HG03103 (cell line): Measurements from ENCODE around the gene DPY19L1.
"Not testable (repeated sequence)": the region's sequence is repeated elsewhere in the genome, so short reads cannot be mapped to it uniquely, and the experiment has no call there.

Source experiments
- ATAC-seq: cut with Tn5 transposase; IDR thresholded peaks from one replicate; pipeline ENCODE4 v1.9.1; 2021; ENCODE audit warnings: low read depth; ENCODE audit not compliant: unreplicated experiment

DPY19L1 gene

DNA sequence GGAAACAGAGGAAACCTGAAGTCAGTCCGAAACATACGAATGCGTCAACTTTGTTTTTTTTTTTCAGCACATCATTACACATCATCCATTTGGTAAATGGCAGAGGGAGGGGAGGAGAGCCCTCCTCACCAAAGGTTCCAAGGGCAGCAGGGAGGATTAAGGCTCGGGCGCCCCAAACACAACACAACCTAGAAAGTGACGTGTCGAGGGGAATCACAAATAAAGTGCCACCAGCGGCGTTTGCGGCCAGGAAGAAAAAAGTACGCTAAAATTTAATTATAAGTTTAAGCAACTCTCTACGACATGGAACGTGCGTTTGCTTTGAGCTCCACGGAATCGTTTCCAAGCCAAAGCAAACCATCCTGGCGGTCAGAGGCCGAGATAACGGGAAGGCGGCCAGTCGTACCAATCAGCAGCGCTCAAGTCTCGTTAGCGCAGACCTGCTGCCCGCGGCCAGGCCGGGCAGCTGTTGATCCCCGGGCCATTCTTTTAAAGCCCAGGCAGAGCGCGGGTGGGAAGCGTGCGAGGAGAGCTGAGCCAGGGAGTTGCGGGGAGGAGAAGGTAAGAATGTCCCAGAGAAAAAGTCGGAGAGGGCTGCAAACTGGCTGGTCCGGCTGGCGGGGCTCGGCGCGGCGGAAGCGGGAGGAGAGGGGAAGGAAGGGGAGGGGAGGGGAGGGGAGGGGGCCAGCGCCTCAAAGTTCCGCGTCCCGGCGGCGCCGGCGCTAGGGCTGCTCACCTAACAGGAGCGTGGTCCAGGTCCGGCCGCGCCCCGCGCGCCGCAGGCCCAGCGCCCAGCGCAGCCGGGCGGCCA, 719 bp downstream of the DPY19L1 start:
- peak; percentile 6 for ATAC-seq

DNA sequence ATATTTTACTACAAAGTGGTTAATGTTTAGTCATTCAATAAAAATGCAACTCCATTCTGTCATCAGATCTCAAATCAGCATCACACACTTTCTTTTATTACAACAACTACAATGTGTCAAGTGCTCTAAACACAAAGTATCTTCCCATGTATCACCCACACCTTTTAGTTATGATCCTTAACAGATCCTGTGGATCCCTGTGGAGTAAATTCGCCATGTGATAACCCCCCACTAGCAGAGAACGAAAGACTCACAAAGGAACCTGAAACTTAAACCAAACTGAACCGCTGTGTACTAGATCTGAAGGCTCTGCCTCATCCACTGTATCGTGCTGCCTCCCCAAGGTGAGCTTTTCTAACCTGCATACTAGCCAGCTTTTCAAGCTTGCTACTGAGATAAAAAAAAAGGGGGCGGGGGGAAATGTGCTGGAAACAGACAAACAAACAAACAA, 1.7 kb downstream of the DPY19L1 start:
- no peak for ATAC-seq

DNA sequence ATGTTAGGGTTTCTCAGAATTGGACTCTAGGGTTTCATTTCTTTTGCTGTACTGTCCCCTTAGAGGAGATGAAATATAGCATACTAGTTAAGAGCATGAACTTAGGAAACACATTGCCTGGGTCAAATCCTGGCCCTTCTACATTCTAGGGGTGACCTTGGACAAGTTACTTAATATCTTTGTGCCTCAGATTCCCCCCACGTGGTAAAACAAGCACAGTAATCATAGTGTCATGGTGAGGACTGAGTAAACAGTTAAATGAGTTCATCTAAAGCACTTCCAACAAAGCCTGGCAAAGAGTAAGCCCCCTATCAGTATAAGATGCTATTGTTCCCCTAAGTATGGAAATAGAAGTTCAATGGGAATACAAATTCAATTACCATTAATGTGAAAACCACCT, 5.1 kb downstream of the DPY19L1 start:
- ATAC-seq: no peak

DNA sequence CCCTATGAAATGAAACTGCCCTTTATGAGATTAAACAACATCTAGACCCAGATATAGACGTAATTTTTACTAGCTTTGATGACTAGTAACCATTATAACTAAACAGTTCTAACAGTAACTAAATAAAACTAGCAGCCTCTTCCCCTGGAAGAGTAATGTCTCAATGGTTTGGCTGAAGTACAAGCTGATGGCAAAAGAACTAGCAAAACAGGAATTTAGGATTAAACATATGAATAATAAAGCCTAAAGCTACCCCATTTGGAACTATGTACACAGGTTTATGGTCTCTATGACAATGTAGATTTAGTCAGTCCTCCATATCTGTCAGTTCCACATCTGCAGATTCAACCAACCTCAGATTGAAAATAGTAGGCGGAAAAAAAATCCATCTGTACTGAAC, 6.4 kb downstream of the DPY19L1 start:
- no peak for ATAC-seq

DNA sequence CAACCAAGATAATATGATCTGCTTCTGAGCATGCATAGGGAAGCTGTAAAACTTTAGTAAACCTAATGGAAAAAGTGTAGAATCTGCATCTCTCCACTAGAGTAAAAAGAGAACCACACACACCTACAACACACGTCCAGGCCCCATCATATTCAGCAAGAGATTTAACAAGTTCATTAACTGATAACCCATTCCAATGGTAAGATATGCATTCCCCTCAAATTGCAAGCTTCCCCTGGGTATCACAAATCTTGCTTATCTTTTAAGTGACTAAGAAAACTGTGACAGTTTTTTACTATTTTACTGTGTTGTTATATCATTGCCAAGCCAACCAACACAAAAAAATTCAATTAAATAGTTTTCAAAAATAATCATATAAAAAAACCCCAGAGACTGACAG, 8.0 kb downstream of the DPY19L1 start:
- no peak for ATAC-seq

DNA sequence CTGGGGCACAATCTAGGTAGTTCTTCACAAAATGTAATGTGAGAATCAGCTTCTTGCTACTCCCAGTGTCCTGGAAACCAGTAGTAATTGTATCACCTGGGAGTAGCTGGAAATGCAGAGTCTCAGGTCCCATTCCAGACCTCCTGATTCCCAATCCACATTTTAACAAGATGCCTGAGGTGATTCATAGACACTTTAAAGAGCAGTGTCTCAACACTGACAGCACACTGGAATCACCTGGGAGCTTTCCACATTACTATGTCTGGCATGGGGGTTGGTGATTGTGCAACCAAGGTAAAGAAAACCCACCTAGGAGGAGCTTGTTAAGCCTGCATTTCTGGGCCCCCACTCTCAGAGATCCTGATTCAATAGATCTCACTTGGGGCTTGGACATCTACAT, 11.1 kb downstream of the DPY19L1 start:
- ATAC-seq: no peak

DNA sequence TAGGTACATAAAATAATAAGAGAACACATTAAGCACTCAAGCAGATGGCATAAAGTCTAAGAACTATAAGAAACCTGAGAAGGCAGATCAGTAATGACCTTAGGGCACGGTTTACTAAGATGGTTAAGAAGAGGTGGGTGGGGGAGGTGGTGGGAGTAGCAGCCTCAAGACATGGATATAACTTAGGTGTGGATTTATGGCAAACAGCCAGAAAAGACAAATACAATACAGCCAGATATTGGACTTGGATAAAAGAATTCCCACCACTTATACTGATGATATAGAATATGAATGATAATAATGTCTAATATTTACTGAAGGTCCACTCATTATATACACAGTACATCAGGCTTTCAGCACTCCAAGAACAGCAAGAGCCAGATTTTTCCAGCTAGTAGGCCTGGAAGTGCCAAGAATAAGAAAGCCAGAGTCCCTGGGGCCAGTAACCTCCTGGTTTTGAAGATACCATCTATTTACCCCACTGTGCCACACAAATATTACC, 11.9 kb downstream of the DPY19L1 start:
- no peak for ATAC-seq

DNA sequence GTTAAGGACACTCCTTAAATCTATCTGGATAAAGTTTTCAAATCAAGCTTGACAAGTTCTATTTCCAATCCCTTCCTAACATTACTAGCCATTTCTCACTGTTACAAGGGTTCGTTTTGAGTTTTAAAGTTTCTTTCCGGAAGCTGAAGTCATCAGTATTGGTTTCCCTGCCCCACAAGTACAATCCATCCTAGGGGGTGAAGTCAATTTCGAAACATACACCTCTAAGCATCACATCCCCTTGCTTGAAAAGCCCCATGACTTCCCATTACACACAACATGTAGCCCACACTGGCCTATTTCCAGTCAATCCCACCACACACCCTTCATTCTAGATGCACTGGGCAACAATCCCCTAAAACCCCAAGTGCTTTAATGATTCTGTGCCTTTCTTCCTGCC, 13.0 kb downstream of the DPY19L1 start:
- ATAC-seq: no peak

DNA sequence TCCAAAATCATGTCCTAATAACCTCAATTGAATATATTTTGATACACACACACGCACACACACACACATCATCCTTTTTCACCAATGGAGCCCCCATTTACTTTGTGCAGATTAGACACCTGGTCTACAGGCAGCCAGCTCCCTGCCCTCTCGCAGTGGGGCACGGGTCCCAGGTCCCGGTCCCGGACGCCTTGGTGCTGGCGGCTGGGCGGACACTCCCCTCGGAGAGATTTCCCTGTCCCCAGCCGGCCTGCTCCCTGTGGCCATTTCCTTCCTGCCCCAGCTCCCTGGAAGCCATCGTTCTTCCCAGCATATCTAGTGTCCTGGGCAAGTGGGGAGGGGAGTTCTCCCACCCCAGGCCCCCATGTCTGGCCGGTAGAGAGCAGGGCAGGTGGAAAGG, 14.6 kb downstream of the DPY19L1 start:
- no peak for ATAC-seq

DNA sequence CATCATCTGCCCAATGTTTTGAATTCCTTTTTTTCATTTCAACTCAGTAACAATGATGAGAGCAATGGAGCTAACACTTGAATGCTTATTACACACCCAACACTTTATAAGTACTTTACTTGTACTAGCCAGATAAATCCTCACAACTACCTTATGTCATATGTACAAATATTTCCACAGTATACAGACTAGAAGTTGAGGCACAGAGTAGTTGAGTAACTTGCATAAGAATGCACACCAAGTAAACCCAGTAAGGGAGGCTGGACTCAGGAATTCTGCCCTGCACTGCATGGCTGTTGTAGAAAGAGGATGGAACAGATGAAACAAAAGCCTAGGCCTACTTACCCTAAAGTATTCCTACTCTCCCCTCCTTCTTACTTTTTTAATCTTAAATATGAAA, 15.8 kb downstream of the DPY19L1 start:
- ATAC-seq: no peak

DNA sequence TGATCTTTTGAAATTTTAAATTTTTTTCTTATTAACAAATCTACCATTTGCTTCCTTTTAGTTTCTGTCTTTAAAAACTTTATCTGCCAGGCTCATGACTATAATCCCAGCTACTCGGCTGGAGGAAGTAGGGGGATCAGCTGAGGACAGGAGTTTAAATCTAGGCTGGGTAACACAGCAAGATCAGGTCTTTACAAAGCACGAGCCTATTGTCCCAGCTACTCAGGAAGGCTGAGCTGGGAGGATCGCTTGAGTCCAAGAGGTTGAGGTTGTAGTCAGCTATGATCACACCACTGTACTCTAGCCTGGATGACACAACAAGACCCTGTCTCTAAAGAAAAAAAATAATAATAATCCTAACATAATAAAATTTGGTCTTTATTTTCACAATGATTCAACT, 17.5 kb downstream of the DPY19L1 start:
- ATAC-seq: no peak

DNA sequence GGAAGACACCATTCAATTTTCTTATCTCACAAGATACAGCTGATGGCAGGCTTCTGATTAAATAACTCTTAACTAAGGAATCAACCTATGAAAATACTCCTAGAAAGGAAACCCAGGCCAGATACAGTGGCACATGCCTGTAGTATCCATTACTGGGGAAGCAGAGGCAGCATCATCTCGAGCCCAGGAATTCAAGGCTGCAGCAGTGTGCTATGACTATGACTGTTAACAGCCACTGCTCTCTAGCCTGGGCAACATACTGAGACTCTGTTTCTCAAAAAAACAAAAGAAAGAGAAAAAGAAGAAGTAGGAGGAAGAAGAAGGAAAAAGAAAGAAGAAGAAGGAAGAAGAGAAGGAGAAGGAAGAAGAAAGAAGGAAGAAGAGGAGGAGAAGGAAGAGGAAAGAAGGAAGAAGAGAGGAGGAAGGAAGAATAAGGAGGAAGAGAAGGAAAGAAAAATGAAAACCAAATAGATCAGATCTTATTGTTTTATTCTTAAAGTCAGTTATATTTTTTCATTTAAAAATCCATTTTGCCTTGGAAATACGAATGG, 18.0 kb downstream of the DPY19L1 start:
- no peak for ATAC-seq

DNA sequence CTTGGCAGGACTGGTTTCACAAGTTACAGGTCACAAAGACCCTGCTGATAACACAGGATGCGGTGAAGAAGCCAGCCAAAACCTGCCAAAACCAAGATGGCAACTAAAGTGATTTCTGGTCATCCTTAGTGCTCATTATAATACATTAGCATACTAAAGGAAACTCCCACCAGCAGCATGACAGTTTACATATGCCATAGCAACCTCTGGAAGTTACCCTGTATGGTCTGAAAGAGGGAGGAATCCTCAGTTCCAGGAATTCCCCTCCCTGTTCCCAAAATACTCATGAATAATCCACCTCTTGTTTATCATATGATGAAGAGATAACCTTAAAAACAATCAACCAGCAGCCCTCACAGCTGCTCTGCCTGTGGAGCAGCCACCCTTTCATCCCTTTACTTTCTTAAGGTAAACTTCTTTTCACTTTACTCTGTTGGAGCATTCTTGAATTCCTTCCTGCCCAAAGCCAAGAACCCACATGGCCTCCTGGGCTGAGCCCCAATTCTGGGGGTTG, 21.9 kb downstream of the DPY19L1 start:
- ATAC-seq: no peak

DNA sequence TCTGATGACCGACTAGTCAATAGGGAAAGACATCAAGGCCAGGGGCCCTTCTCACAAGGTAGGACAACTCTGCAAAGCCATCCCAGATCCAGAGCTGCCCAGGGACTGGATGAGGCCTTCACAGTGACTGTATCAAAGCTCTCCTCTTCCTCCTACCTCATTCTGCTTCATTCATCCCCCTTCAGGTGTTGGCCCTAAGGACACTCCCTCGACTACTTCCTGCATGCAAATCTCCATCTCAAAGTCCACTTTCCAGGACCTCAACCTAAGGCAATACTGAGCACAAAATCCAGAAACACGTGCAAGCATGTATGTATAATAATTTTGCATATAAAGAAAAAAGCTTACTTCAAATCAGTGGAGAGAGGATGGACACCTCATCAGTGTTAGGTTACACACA, 25.1 kb downstream of the DPY19L1 start:
- ATAC-seq: no peak

DNA sequence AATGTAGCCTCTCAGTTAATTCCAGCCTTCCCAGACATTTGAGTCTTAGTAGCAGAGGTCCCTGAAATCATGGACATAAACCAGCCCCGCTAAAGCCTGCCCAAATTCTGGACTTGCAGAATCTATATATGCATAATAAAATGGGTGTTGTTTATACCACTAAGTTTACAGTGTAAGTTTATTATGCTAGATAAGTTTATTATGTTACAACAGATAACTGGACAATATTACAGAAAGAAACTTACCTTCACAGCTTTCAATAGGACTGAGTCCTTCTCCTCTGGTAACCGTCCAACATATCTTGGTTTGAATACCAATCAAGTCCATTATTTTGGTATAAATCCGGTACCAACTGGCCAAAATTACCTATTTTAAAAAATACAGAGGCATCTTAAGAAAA, 26.2 kb downstream of the DPY19L1 start:
- ATAC-seq: no peak

DNA sequence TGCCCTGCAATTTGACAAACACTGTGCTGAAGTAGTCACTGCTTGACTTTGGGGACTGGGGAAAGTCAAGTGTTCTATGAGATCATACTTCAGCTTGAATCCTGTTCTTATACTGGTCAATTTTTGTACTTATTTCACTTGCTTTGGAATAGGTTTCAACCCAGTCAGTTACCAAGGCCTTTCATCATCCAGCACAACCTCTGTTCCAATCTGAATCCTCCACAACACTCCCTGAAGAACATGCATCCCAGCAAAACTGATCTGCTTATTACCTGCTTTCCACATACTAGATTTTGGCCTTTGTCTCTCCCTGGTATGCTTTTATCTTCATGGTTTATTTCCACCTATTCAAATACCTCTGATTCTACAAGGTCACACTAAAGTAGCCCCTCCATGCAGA, 29.5 kb downstream of the DPY19L1 start:
- ATAC-seq: no peak

DNA sequence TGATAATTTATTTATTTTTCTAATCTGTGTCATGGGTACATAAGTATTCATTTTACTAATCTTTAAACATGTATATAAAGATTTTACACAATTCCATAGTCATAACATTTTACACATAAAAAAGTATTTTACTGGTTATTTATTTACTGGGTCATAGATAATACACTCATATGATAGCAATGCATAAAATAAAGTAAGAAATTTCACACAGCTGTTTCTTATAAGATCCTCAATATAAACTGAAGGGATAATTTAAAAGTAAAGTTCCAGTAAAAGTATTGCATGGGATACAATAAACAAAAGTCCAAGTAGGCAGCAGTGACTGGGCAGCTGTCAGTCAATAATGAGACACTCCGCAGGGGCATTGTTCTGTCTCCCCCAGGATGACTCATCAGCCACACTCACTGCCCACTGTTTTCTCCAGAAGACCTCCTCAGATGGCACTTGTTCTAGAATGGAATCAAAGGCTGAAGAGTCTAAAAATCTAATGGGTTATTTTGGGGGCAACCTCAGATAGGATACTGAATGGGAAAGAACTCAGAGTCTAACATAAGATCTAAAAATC, 32.7 kb downstream of the DPY19L1 start:
- ATAC-seq: no peak

DNA sequence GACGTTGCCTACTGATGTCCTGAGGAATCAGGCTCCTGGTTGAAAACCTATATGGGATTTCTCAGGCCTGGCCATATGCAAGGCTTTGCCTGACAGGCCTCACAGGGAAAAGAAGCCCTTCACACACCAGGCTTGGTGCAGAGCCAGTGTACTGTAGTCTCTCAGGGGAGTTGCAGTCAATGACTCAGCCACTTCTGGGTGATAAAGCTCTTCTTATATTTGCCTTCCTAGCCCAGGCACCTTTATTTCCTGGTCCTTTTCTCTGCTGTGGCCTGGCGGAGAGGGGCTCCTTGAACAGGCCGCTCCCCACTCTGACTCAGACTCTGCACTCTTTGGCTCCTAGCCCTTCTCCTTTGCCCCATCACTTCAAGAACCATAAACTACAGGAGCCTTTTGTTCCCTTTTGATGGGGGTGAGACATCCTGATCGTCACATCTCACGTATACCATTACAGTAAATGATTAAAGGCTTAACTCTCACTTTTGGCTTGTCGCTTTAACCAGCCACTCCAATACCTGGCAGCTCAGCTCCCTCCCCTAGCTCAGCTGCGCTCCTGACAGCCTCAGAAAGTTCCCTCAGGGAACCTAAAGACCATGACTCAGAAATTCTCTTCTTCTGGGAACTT, 33.5 kb downstream of the DPY19L1 start:
- no peak for ATAC-seq

DNA sequence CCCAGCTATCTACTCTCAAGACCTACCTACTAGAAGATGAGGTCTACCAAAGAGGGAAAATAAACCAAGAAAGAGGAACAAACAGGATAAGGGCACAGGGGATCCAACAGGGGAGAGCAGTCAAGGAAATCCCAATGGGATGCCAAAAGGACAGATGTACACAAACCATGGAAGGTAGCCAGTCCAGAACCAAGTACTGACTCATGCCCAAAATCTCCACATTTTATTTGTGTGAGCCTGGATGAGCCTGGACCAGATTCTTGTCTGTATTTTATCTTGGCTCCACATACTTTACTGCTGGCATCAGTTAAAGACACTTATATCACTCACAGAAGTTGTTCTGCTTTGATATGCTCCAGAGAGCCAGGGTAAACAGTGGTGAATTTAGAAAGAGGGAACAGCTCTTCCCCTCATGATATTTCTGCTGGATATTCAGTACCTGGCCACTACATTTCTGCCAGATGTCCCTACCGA, 34.1 kb downstream of the DPY19L1 start:
- not testable (repeated sequence) for ATAC-seq

DNA sequence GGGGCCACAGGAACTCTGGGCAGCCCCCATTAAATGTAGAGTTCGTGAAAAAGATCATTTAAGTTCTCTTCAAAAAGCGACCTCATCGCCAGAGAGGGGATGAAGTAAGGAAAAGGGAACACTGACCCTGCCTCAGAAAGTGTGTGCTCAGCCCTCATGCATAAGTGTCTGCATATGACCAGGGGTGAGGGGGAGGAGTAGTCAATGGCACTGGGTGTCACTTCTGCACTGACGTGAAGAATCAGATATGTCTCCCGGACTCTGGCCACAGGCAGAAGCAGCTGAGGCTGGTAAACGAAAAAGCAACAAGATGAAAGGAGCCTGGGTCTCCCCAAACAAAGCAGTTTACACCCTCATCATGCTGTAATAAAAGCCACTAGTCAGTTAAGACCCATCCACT, 39.0 kb downstream of the DPY19L1 start:
- not testable (repeated sequence) for ATAC-seq
